HepG2 (cell line): Measurements from ENCODE around the gene BOLL. TPM values are rescaled to one million over a fixed set of nuclear protein-coding genes. Genes with fewer than 3 reads are reported as not detected.

ENCODE experiments used
- ARID2 ChIP-seq: sonication (generic); formaldehyde crosslinking; IDR thresholded peaks from 2 replicates; pipeline ENCODE4 v1.8.1; 2022; ENCODE audit warnings: mild to moderate bottlenecking, missing genetic modification reagents, borderline replicate concordance
- ATM ChIP-seq: fragments of 450-650 bp; IDR thresholded peaks from 2 replicates; pipeline ENCODE4 v1.7.1; 2017; ENCODE audit warnings: mild to moderate bottlenecking, borderline replicate concordance
- FOXP1 ChIP-seq, 2 experiments: fragments of 450-650 bp in 1 of 2; IDR thresholded peaks; 2 replicates each; pipeline ENCODE4 v1.6.1; 2017 to 2018; ENCODE audit warnings: antibody characterized with exemption in 1 of 2
- GABPB1 ChIP-seq: IDR thresholded peaks from 2 replicates; pipeline ENCODE4 v1.6.1; 2016; ENCODE audit warnings: mild to moderate bottlenecking, missing genetic modification reagents, moderate library complexity, missing compliant biosample characterization
- IRX3 ChIP-seq: sonication (generic); formaldehyde crosslinking; IDR thresholded peaks from 2 replicates; pipeline ENCODE4 v1.8.1; 2023; ENCODE audit warnings: mild to moderate bottlenecking, low read depth, missing genetic modification reagents, borderline replicate concordance
- KMT2B ChIP-seq: IDR thresholded peaks from 2 replicates; pipeline ENCODE4 v1.6.1; 2016; ENCODE audit warnings: missing genetic modification reagents, missing compliant biosample characterization
- MIER3 ChIP-seq: IDR thresholded peaks from 2 replicates; pipeline ENCODE4 v1.6.1; 2016; ENCODE audit warnings: missing compliant biosample characterization, borderline replicate concordance
- NR2F6 ChIP-seq, 2 experiments: IDR thresholded peaks; 2 replicates each; pipeline ENCODE4 v1.6.1; 2016; ENCODE audit warnings: antibody characterized with exemption in 1 of 2, mild to moderate bottlenecking in 1 of 2
- SRF ChIP-seq: IDR thresholded peaks from 2 replicates; pipeline ENCODE4 v1.6.1; 2011; ENCODE audit warnings: mild to moderate bottlenecking, low read depth, low read length, moderate library complexity
- SRSF9 ChIP-seq: fragments of 200-400 bp; formaldehyde crosslinking; IDR thresholded peaks from 2 replicates; pipeline ENCODE4 v1.6.1; 2018; ENCODE audit warnings: borderline replicate concordance, mild to moderate bottlenecking, low read depth, low read length; ENCODE audit not compliant: insufficient read depth, poor library complexity, severe bottlenecking
- TMF1 ChIP-seq: sonication (generic); formaldehyde crosslinking; IDR thresholded peaks from 2 replicates; pipeline ENCODE4 v1.8.1; 2022; ENCODE audit warnings: low read depth, missing genetic modification reagents
- ZNF17 ChIP-seq: sonication (generic); formaldehyde crosslinking; IDR thresholded peaks from 2 replicates; pipeline ENCODE4 v1.5.0; 2020; ENCODE audit warnings: mild to moderate bottlenecking, missing genetic modification reagents
- ZNF33B ChIP-seq: sonication (generic); formaldehyde crosslinking; IDR thresholded peaks from 2 replicates; pipeline ENCODE4 v1.5.1; 2020; ENCODE audit warnings: mild to moderate bottlenecking, missing genetic modification reagents
- ZNF382 ChIP-seq: sonication (generic); formaldehyde crosslinking; IDR thresholded peaks from 2 replicates; pipeline ENCODE4 v1.5.0; 2020; ENCODE audit warnings: missing genetic modification reagents, mild to moderate bottlenecking, borderline replicate concordance
- ZNF44 ChIP-seq: sonication (generic); formaldehyde crosslinking; IDR thresholded peaks from 2 replicates; pipeline ENCODE4 v1.5.1; 2020; ENCODE audit warnings: mild to moderate bottlenecking, missing genetic modification reagents
- ZNF484 ChIP-seq: sonication (generic); formaldehyde crosslinking; IDR thresholded peaks from 2 replicates; pipeline ENCODE4 v1.5.1; 2020; ENCODE audit warnings: mild to moderate bottlenecking, low read depth, missing genetic modification reagents, borderline replicate concordance
- ZNF557 ChIP-seq: sonication (generic); formaldehyde crosslinking; IDR thresholded peaks from 2 replicates; pipeline ENCODE4 v1.4.0; 2020; ENCODE audit warnings: missing genetic modification reagents
- ZNF580 ChIP-seq: IDR thresholded peaks from 2 replicates; pipeline ENCODE4 v1.6.1; 2016; ENCODE audit warnings: low read depth, borderline replicate concordance
- ZNF775 ChIP-seq: sonication (generic); formaldehyde crosslinking; IDR thresholded peaks from 2 replicates; pipeline ENCODE4 v1.4.0; 2020; ENCODE audit warnings: missing genetic modification reagents, mild to moderate bottlenecking, moderate library complexity, borderline replicate concordance
- ZNF780A ChIP-seq: sonication (generic); formaldehyde crosslinking; IDR thresholded peaks from 2 replicates; pipeline ENCODE4 v1.8.0; 2022; ENCODE audit warnings: mild to moderate bottlenecking, missing genetic modification reagents, moderate library complexity
- ZSCAN21 ChIP-seq: sonication (generic); formaldehyde crosslinking; IDR thresholded peaks from 2 replicates; pipeline ENCODE4 v1.8.0; 2022; ENCODE audit warnings: mild to moderate bottlenecking, missing genetic modification reagents, moderate library complexity, borderline replicate concordance
- polyA plus RNA-seq, 8 experiments: library from polyadenylated mRNA; depleted of rRNA in 3 of 8; stranded (reverse) in 7 of 8; unstranded in 1 of 8; fragments of >200 nt; fragmentation: Illumina TruSeq in 4 of 8; extraction: Trizol in 4 of 8; gene quantifications; 2 replicates each; pipeline versions ENCODE4 v1.2.1 to v1.2.3, GENCODE V29; 2011 to 2016; ENCODE audit warnings: low read depth in 4 of 8, missing spikeins in 1 of 8, mixed read lengths in 1 of 8; ENCODE audit not compliant: insufficient read depth in 1 of 8
- total RNA-seq, 5 experiments: library from RNA; depleted of rRNA; stranded (reverse); fragments of >200 nt; fragmentation: Illumina TruSeq; extraction: Trizol; gene quantifications; 2 replicates each; pipeline ENCODE4 v1.2.3, GENCODE V29; 2016; ENCODE audit warnings: low read depth in 1 of 5
- TF ChIP-seq, protein P1 (sequence below): sonication (generic); formaldehyde crosslinking; IDR thresholded peaks from 2 replicates; pipeline ENCODE4 v1.9.0; 2021; ENCODE audit warnings: mild to moderate bottlenecking, missing genetic modification reagents

The BOLL gene
- total and polyA plus RNA-seq, 2 of the 13 experiments (the other 11 are each of a cell fraction or from before 2014, with no cell fraction given), result not detected

- TF ChIP-seq ZNF17 (CRISPR knock-in tag) (no peak), ATM (no peak), IRX3 (CRISPR knock-in tag) (peak; percentile 44; the same call in 1 of the 2 replicates), ZNF580 (CRISPR knock-in tag) (no peak; the same call in 1 of the 2 replicates), ZSCAN21 (no peak), NR2F6 (IDR thresholded peaks at IDR 0.05) (no peak), NR2F6 (CRISPR knock-in tag; IDR thresholded peaks at IDR 0.05) (0 out of 2 replicates have a peak, but pooled peaks have one; percentile 20), ARID2 (CRISPR knock-in tag) (0 out of 2 replicates have a peak, but pooled peaks have one; percentile 53), FOXP1 (IDR thresholded peaks at IDR 0.05) (no peak), FOXP1 (CRISPR knock-in tag; IDR thresholded peaks at IDR 0.05) (no peak), TMF1 (CRISPR knock-in tag) (peak; percentile 43; the same call in 1 of the 2 replicates), ZNF780A (CRISPR knock-in tag) (no peak), SRF (no peak), GABPB1 (no peak), ZNF382 (no peak), SRSF9 (no peak), MIER3 (CRISPR knock-in tag) (no peak), ZNF33B (no peak), KMT2B (CRISPR knock-in tag) (no peak), ZNF44 (CRISPR knock-in tag) (no peak), ZNF775 (CRISPR knock-in tag) (no peak), ZNF557 (CRISPR knock-in tag) (0 out of 2 replicates have a peak, but pooled peaks have one; percentile 14), ZNF484 (CRISPR knock-in tag) (no peak)
- TF ChIP-seq, protein P1, sequence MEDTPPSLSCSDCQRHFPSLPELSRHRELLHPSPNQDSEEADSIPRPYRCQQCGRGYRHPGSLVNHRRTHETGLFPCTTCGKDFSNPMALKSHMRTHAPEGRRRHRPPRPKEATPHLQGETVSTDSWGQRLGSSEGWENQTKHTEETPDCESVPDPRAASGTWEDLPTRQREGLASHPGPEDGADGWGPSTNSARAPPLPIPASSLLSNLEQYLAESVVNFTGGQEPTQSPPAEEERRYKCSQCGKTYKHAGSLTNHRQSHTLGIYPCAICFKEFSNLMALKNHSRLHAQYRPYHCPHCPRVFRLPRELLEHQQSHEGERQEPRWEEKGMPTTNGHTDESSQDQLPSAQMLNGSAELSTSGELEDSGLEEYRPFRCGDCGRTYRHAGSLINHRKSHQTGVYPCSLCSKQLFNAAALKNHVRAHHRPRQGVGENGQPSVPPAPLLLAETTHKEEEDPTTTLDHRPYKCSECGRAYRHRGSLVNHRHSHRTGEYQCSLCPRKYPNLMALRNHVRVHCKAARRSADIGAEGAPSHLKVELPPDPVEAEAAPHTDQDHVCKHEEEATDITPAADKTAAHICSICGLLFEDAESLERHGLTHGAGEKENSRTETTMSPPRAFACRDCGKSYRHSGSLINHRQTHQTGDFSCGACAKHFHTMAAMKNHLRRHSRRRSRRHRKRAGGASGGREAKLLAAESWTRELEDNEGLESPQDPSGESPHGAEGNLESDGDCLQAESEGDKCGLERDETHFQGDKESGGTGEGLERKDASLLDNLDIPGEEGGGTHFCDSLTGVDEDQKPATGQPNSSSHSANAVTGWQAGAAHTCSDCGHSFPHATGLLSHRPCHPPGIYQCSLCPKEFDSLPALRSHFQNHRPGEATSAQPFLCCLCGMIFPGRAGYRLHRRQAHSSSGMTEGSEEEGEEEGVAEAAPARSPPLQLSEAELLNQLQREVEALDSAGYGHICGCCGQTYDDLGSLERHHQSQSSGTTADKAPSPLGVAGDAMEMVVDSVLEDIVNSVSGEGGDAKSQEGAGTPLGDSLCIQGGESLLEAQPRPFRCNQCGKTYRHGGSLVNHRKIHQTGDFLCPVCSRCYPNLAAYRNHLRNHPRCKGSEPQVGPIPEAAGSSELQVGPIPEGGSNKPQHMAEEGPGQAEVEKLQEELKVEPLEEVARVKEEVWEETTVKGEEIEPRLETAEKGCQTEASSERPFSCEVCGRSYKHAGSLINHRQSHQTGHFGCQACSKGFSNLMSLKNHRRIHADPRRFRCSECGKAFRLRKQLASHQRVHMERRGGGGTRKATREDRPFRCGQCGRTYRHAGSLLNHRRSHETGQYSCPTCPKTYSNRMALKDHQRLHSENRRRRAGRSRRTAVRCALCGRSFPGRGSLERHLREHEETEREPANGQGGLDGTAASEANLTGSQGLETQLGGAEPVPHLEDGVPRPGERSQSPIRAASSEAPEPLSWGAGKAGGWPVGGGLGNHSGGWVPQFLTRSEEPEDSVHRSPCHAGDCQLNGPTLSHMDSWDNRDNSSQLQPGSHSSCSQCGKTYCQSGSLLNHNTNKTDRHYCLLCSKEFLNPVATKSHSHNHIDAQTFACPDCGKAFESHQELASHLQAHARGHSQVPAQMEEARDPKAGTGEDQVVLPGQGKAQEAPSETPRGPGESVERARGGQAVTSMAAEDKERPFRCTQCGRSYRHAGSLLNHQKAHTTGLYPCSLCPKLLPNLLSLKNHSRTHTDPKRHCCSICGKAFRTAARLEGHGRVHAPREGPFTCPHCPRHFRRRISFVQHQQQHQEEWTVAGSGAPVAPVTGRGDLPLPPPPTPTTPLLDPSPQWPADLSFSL (CRISPR knock-in tag), result no peak
Observed at GRCh38 chr2:197705912-197706838, 78.9 kb downstream of the BOLL start (continued).
